Breast epithelium (tissue), 4 donors: ENCODE measurements around the gene EFHD2. TPM values are rescaled to one million over a fixed set of nuclear protein-coding genes. Genes with fewer than 3 reads are reported as not detected.
"Not testable (repeated sequence)": the region's sequence is repeated elsewhere in the genome, so short reads cannot be mapped to it uniquely, and the experiment has no call there.

ENCODE experiments used
- DNase-seq, 2 donors: peaks; one replicate each; pipeline ENCODE4 v3.0.0-alpha.2; 2019; ENCODE audit warnings: low spot score in 2 of 2
- H3K27ac ChIP-seq, 2 donors: fragments of 200-600 bp; sonication (generic) in 1 of 2; one replicate each; pipeline ENCODE4 v1.5.1; 2016 to 2019; ENCODE audit warnings: mild to moderate bottlenecking in 1 of 2
- H3K27me3 ChIP-seq, 2 donors: fragments of 200-600 bp; sonication (generic) in 1 of 2; one replicate each; pipeline versions ENCODE4 v1.5.1 to v1.6.0; 2017 to 2019; ENCODE audit warnings: control low read depth in 1 of 2, mild to moderate bottlenecking in 1 of 2
- H3K36me3 ChIP-seq: fragments of 200-600 bp; one replicate; pipeline ENCODE4 v1.5.1; 2019
- H3K4me1 ChIP-seq, 2 donors: fragments of 200-600 bp; sonication (generic); one replicate each; pipeline ENCODE4 v1.5.1; 2016 to 2019; ENCODE audit warnings: control low read depth in 1 of 2
- H3K4me3 ChIP-seq, 3 donors: fragments of 200-600 bp; sonication (generic); 1 replicate in 2 of 3; 2 replicates in 1 of 3; pipeline ENCODE4 v1.5.1; 2016 to 2019; ENCODE audit warnings: mild to moderate bottlenecking in 3 of 3, moderate library complexity in 2 of 3
- H3K9me3 ChIP-seq, 2 donors: fragments of 200-600 bp; sonication (generic) in 1 of 2; one replicate each; pipeline ENCODE4 v1.5.1; 2016 to 2019; ENCODE audit warnings: control low read depth in 1 of 2
- CTCF ChIP-seq, 3 donors: fragments of 450-650 bp; IDR thresholded peaks; one replicate each; pipeline ENCODE4 v1.5.1; 2016 to 2017; ENCODE audit warnings: antibody characterized with exemption in 3 of 3, mild to moderate bottlenecking in 3 of 3, moderate library complexity in 3 of 3
- POLR2A ChIP-seq: fragments of 450-650 bp; IDR thresholded peaks from one replicate; pipeline ENCODE4 v1.6.1; 2016; ENCODE audit warnings: antibody characterized with exemption, mild to moderate bottlenecking, moderate library complexity
- POLR2AphosphoS5 ChIP-seq, 3 donors: sonication (generic); formaldehyde crosslinking; IDR thresholded peaks; one replicate each; pipeline ENCODE4 v1.6.1; 2017; ENCODE audit warnings: antibody characterized with exemption in 3 of 3
- intact Hi-C: fragments of 100-400 bp; cut with DNase I; formaldehyde crosslinking; loops from one replicate; pipeline ENCODE4 v1.15.1; 2023; ENCODE audit warnings: low total_unique reads
- total RNA-seq, 3 donors: library from RNA; depleted of rRNA; stranded (reverse); fragments of >200 nt; gene quantifications; one replicate each; pipeline ENCODE4 v1.1.0, GENCODE V29; 2016

Gene EFHD2
- total RNA-seq, 3 donors from 2014 or later: 24.9 to 43.9 (median 32.8) TPM

- Histone ChIP-seq H3K27ac (no peak overlapping the region), H3K36me3 (no peaks in the 10 kb centered on the region), H3K4me1 (no peaks in the 10 kb centered on the region), H3K9me3 (no peaks in the 10 kb centered on the region), H3K27me3 (no peaks in the 10 kb centered on the region), H3K4me3 (no peak overlapping the region)
- intact Hi-C loops: loop anchor here (10.0 kb wide), 1 partner anchor 292 kb away; no protein-coding TSS in a partner anchor
- TF ChIP-seq POLR2A (no peak), CTCF (IDR thresholded peaks at IDR 0.05) (peak in 2 of 3 donors; percentile 24 to 29), POLR2AphosphoS5 (IDR thresholded peaks at IDR 0.05) (no peak)
- DNase-seq: no peak
Measured at GRCh38 chr1:15426492-15427279, 17.0 kb downstream of the EFHD2 start.

GRCh38 chr1:15427280-15427666 lies 17.6 kb downstream of the EFHD2 start:
- TF ChIP-seq POLR2A (no peak), POLR2AphosphoS5 (IDR thresholded peaks at IDR 0.05) (no peak), CTCF (IDR thresholded peaks at IDR 0.05) (no peak)
- H3K9me3 ChIP-seq: no peaks in the 10 kb centered on the region
- H3K27me3 ChIP-seq: no peaks in the 10 kb centered on the region
- no peak for DNase-seq
- H3K4me1 ChIP-seq: no peaks in the 10 kb centered on the region
- intact Hi-C loops: loop anchor here (10.0 kb wide), 1 partner anchor 292 kb away; no protein-coding TSS in a partner anchor
- no peak overlapping the region for H3K4me3 ChIP-seq
- no peak overlapping the region for H3K27ac ChIP-seq
- no peaks in the 10 kb centered on the region for H3K36me3 ChIP-seq

- H3K9me3 ChIP-seq, H3K4me1 ChIP-seq, DNase-seq, H3K27ac ChIP-seq, H3K36me3 ChIP-seq, H3K4me3 ChIP-seq, H3K27me3 ChIP-seq: not testable (repeated sequence)
- intact Hi-C loops: loop anchor here (10.0 kb wide), 1 partner anchor 293 kb away; no protein-coding TSS in a partner anchor
Measured at GRCh38 chr1:15428252-15428651, 18.6 kb downstream of the EFHD2 start.

GRCh38 chr1:15428815-15429435 lies 19.2 kb downstream of the EFHD2 start:
- H3K9me3 ChIP-seq: no peaks in the 10 kb centered on the region
- intact Hi-C loops: loop anchor here (10.0 kb wide), 1 partner anchor 294 kb away; no protein-coding TSS in a partner anchor
- no peak overlapping the region for H3K4me3 ChIP-seq
- no peak for TF ChIP-seq POLR2A
- no peak for TF ChIP-seq CTCF (IDR thresholded peaks at IDR 0.05)
- no peak for TF ChIP-seq POLR2AphosphoS5 (IDR thresholded peaks at IDR 0.05)
- DNase-seq: no peak
- no peak overlapping the region for H3K27ac ChIP-seq
- H3K36me3 ChIP-seq: no peaks in the 10 kb centered on the region
- no peaks in the 10 kb centered on the region for H3K4me1 ChIP-seq
- no peaks in the 10 kb centered on the region for H3K27me3 ChIP-seq

- no peak for DNase-seq
- intact Hi-C loops: loop anchor here (10.0 kb wide), 1 partner anchor 295 kb away; no protein-coding TSS in a partner anchor
- no peak overlapping the region for H3K27ac ChIP-seq
- H3K36me3 ChIP-seq: no peaks in the 10 kb centered on the region
- H3K4me1 ChIP-seq: no peaks in the 10 kb centered on the region
- H3K27me3 ChIP-seq: no peaks in the 10 kb centered on the region
- TF ChIP-seq POLR2A: no peak
- TF ChIP-seq POLR2AphosphoS5 (IDR thresholded peaks at IDR 0.05): no peak
- TF ChIP-seq CTCF (IDR thresholded peaks at IDR 0.05): no peak
- H3K9me3 ChIP-seq: no peaks in the 10 kb centered on the region
- no peak overlapping the region for H3K4me3 ChIP-seq
Measured at GRCh38 chr1:15429701-15430149, 20.0 kb downstream of the EFHD2 start.
